GM18505 (cell line): Measurements from ENCODE around the gene STXBP5.

Experiments
- ATAC-seq: cut with Tn5 transposase; IDR thresholded peaks from one replicate; pipeline ENCODE4 v1.9.1; 2021; ENCODE audit not compliant: unreplicated experiment
- POLR2A ChIP-seq: IDR thresholded peaks from 4 replicates; pipeline ENCODE4 v1.6.1; 2011; ENCODE audit warnings: borderline replicate concordance; ENCODE audit not compliant: insufficient read depth, insufficient read length; ENCODE audit errors: extremely low read depth

Gene STXBP5

DNA sequence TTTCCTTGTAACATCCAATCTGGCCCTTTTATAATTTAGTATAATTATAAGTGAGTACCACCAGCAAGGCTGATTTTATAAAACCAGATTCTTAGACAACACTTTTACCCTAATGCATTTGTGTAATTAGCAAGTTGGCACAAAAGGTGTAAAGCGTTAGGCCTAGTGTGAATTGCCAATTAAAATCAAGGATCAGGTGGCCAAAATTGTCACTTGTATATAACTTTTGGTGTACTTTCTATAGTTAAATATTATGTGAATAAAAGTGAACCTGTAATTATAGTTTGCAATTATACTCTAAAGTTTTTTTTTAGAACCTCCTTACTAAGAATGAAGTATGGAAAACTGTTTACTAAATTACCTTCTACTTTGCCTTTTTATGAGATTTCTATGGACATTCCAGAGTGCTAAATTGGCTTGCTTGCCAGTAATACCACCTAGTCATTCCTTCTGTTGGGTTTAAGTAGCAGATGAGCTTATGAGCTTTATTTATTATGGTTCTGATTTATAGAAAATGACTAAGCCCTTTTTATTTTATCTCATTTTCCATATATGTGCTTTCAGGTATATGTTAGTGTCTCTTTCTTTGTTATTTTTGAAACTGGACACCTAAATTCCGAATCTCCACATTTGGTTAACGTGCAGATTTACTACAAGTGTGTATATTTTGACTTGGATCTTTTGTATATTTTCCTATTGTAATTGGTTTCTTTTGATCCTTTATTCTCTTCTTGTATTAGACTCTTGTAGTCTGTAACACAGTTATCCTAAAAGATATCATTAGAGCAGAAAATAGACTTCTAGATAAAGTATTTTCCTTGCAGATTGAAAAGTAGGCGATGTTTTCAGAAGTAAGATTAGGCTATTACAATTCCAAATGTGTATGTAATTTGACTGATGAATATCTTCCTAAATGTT, 3.9 kb downstream of the STXBP5 start:
- TF ChIP-seq POLR2A = no peak
- ATAC-seq = no peak

DNA sequence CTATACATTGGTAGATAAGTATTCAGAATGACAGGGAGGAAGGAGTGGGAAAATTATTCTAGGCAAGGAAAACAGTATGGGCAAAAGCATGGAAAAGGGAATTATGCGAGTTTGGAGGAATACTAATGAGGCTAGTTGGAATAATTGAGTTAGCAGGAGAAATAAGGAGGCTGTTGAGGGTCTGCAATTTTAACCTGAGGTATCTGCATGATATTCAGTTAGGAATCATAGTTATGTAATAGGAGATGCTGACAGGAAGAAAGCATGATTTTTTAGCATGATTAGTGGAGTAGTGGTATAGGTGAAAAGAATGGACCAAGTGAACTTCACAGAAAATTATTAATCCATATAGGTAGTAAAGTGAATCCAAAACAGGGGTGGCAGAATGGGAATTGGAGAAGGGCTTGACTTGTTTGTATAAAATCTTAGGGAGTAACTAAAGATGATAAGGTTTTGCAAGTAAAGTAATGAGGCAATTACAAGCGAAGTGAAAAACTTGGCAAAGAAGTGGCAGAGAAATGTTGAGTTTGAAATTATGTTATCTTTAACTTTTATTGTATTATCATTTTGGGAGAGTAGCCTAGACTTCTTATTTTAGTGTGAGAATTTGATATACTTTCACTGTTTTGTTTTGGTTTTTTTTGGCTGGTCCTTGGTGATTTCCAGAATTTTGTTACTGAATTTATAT, 5.7 kb downstream of the STXBP5 start:
- ATAC-seq = no peak

DNA sequence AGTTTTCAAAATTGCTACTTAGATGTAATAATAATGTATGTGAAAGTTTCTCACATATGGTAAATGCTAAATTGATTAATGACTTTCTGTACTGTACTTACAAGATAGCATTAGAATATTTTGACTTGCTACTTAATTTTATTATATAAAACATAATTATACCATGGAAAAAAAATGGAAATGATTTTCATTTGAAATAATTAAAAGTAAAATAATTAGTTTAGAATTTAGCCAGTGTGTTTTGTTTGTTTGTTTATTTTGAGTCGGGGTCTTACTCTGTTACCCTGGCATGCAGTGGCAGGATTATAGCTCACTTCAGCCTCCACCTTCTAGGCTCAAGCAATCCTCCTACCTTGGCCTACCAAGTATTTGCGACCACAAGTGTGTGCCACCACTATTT, 7.1 kb downstream of the STXBP5 start:
- no peak for ATAC-seq
- no peak for TF ChIP-seq POLR2A

More for the DNA sequence above, 5.7 kb downstream of the STXBP5 start:
- no peak for TF ChIP-seq POLR2A

DNA sequence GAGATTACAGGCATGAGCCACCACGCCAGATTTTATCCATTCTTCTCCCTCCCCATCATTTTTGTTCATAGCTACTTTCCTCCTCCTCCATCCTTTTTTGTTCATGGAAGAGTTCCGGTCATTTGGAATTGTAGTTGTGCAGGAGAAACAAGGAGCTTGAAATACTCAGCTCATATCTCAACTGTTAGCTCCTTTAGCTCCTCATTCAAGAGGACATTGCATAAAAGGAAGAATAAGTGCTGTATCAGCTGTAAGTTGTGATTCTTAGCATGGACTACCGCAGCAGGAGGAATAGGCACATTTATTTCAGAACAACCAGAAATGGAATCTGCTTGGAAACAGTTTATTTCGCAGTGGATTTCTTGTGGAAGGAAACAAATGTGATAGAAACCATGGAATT, 7.6 kb downstream of the STXBP5 start:
- TF ChIP-seq POLR2A = no peak
- ATAC-seq = no peak

DNA sequence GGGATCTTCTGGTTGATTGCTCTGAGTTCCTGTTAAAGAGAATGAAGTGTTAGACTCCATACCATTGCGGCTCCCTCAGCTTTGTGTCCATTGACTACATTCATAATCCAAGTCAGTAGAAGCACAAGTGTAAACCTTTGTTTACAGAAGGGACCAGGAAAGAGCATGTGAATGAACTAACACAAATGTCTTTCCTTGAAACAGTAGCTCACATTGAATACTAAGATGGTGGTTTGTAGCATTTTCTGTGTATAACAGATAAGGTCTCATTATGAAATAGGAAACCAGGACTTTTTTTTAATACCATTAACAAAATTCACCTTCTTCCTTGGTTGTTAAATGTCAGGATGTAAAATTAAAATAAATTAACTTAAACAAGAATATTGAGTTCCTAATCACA, 8.4 kb downstream of the STXBP5 start:
- ATAC-seq = no peak
- TF ChIP-seq POLR2A = no peak

DNA sequence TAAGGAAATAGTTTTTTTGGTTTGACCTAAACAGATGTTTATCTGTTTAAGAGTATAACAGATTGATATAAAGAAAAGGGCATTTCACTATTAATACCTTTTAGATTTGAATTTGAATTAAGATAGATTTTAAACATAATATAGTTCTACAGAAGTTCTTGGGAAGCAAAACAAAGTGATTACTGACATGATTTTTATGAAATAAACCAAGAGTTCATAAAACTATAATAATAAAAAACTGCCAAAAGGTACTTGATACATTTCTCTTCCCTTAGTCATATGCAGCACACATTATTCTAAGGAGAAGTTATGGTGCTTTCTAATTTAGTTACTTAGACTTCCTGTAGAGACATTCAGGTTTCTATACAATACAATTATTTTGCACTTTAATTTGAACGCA, 9.6 kb downstream of the STXBP5 start:
- no peak for ATAC-seq
- no peak for TF ChIP-seq POLR2A

DNA sequence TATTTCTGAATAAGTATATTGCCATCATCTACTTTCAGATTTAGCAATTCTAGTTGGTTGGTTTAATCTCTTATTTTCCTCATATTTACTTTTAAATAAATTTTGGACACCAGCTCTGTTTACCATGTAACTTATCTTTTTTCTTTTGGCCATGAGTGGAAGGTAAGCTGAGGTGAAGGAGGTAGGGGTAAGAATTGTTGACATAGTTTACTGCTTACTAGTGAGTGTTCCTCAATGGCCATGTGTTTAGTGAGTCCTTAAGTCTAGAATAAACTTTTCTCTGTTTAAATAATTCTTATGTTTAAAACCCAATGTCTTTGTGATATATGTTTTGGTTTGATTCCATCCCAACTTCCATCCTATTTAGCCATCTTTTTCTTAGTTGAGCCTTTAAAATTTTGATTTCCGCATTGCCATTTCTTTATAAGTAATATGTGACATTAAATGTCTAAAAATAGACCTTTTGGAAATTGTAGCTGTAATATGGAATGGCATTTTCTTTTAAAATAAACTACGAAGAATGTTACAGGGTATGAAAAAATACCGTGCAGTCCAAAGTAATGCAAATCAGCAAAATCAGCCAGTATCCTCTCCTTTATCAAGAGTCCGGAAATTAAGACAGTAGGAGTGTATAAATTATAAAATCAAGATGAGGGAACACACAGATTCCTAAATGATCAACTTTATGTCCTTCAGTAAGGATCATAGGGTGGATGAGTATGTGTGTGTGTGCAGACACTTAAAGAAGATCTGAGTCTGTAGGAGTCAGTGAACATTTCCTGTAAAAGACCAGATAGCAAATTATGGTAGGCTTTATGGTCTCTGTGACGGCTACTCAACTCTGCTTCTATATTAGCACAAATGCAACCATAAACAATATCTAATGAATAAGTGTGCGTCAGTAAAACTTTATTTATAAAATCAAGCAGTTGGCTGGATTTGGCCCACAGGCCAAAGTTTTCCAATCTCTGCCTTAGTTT, 10.3 kb downstream of the STXBP5 start:
- no peak for TF ChIP-seq POLR2A
- no peak for ATAC-seq

DNA sequence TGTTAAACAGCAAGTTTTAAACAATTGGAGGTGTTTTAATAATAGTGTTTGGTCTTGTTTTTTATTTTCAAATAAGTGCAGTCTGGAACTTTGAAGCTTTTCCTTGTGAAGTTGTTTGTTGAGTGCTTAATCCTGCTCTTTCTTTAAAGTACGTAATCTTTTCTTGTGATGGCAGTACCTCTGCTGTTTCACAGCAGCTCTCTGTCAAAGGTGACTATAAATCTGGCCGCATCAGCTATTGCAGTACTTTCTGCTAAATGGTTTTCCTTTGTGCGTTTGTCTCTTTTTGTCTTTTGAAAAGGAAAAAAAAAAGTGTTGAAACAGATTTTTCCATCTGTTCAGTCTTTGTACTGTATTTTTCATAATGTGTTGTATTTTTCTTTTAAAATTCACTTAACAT, 12.7 kb downstream of the STXBP5 start:
- ATAC-seq = no peak
- TF ChIP-seq POLR2A = no peak

DNA sequence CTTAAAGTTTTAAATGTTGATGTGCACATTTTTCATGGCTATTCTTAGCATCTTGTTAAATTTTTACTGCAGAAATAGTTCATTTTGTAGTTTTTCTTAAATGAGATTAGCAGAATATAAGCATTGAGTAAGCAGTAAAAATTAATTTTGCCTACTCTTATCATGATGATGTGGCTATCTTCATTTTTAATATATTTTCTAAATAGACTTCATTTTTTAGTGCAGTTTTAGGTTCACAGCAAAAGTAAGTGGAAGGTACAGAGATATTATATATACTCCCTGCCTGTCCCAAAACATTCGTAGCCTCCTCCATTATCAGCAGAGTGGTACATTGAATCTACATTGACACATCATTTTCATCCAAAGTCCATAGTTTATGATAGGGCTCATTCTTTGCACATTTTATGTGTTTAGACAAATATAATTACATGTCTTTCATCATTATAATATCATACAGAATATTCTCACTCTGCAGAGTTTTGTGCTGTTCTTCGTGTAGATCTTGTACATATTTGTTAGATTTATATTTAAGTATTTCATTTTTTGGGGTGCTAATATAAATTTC, 13.7 kb downstream of the STXBP5 start:
- no peak for TF ChIP-seq POLR2A
- no peak for ATAC-seq

DNA sequence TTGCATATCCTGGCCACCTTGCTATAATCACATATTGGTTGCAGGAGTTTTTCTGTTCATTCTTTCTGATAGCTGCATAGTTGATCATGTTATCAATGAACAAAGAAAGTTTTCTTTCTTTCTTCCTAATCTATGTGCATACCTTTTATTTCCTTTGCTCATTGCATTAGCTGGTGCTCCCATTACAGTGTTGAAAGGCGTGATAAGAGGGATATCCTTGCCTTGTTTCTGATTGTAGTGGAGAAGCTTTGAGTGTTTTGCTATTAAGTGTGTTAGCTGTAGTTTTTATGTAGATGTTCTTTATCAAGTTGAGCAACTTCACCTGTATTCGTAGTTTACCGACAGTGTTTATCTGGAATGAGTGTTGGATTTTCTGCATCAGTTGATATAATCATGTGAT, 14.6 kb downstream of the STXBP5 start:
- TF ChIP-seq POLR2A = no peak
- no peak for ATAC-seq

DNA sequence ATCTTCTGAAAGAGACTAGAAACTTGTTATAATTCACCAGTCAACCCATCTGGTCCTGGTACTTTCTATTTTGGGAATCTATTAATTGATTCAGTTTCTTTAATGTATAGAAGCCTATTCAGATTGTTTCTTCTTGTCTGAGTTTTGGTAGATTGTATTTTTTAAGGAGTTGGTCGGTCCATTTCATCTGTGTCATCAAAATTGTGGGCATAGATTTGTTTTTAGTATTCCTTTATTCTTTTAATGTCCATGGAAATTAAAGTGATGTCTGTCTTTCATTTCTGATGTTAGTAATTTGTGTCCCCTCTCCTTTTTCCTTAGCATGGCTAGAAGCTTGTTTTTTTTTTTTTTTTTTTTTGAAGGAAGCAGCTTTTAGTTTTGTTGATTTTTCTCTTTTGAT, 15.2 kb downstream of the STXBP5 start:
- ATAC-seq = no peak
- no peak for TF ChIP-seq POLR2A

DNA sequence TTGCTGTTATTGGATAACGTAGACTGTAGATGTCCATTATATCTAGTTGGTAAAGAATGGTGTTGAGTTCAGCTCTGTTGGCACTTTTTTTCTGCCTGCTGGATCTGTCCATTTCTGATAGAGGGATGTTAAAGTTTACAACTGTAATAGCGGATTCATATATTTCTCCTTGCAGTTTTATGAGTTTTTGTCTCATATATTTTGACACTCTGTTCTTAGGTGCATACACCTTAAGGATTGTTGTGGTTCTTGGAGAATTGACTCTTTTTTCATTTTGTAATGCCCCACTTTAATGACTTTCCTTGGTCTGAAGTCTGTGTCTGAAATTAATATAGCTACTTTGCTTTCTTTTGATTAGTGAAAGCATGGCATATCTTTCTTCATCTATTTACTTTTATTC, 16.1 kb downstream of the STXBP5 start:
- ATAC-seq = no peak
- TF ChIP-seq POLR2A = no peak

DNA sequence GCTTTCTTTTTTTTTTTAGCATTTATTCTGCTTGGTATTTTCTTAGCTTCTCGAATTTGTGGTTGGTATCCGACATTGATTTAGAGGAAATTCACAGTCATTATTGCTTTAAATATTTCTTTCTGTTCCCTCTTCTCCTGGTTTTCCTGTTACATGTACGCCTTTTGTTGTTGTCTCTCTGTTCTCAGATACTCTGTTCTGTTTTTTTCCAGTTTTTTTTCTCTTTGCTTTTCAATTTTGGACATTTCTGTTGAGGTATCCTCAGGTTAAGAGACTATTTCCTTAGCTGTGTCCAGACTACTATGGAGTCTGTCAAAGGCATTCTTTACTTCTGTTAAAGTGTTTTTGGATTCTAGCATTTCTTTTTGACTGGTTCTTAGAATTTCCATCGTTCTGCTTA, 17.5 kb downstream of the STXBP5 start:
- ATAC-seq = no peak
- TF ChIP-seq POLR2A = no peak
